ENCODE results near the gene GNGT2.

Gene GNGT2

GRCh38 chr17:49224198-49224996, 14.0 kb upstream of the GNGT2 start:
- H3K27ac ChIP-seq: no peak overlapping the region
- TF ChIP-seq ZFX (IDR thresholded peaks at IDR 0.05; ENCODE audit: borderline replicate concordance) (no peak), CTCF (IDR thresholded peaks at IDR 0.05) (no peak)

- no peak overlapping the region for H3K27ac ChIP-seq
- peak; percentile 91 for TF ChIP-seq CTCF (IDR thresholded peaks at IDR 0.05)
- TF ChIP-seq ZFX (IDR thresholded peaks at IDR 0.05; ENCODE audit: borderline replicate concordance): no peak
Observed at GRCh38 chr17:49223517-49224197, 13.3 kb upstream of the GNGT2 start.

GRCh38 chr17:49223168-49223516, 12.8 kb upstream of the GNGT2 start:
- no peak overlapping the region for H3K27ac ChIP-seq
- TF ChIP-seq ZFX (IDR thresholded peaks at IDR 0.05; ENCODE audit: borderline replicate concordance) (no peak), CTCF (IDR thresholded peaks at IDR 0.05) (no peak)

GRCh38 chr17:49219987-49220386, 9.6 kb upstream of the GNGT2 start:
- TF ChIP-seq CTCF (IDR thresholded peaks at IDR 0.05): peak; percentile 25
- no peak for TF ChIP-seq ZFX (IDR thresholded peaks at IDR 0.05; ENCODE audit: borderline replicate concordance)
- no peak overlapping the region for H3K27ac ChIP-seq

- no peak overlapping the region for H3K27ac ChIP-seq
Observed at GRCh38 chr17:49218941-49219913, 8.9 kb upstream of the GNGT2 start.

More at GRCh38 chr17:49218941-49219913, 8.9 kb upstream of the GNGT2 start:
- TF ChIP-seq CTCF (IDR thresholded peaks at IDR 0.05) (peak; percentile 59), ZFX (IDR thresholded peaks at IDR 0.05; ENCODE audit: borderline replicate concordance) (no peak)

Data from 22Rv1 (cell line).